Astrocyte (in vitro differentiated cells and primary cell): ENCODE measurements around the gene CCDC107. TPM values are rescaled to one million over a fixed set of nuclear protein-coding genes. Genes with fewer than 3 reads are reported as not detected.

ENCODE experiments used
- DNase-seq: peaks from one replicate; pipeline ENCODE4 v3.0.0-alpha.2; 2010; ENCODE audit warnings: low read depth
- FAIRE-seq: peaks from 2 replicates; lab custom pipeline; 2011; peaks lifted over from hg19 to GRCh38; lab: Jason Lieb, UNC
- H2AFZ ChIP-seq: 2 replicates; pipeline ENCODE4 v1.6.0; 2012; ENCODE audit warnings: low read depth, low read length, inconsistent platforms
- H3K27ac ChIP-seq: 2 replicates; pipeline ENCODE4 v1.5.1; 2011; ENCODE audit warnings: low read depth, low read length, inconsistent platforms
- H3K27me3 ChIP-seq: 2 replicates; pipeline ENCODE4 v1.6.0; 2011; ENCODE audit warnings: low read length, inconsistent platforms; ENCODE audit not compliant: insufficient read depth
- H3K36me3 ChIP-seq: 2 replicates; pipeline ENCODE4 v1.5.1; 2011; ENCODE audit warnings: low read length, inconsistent platforms; ENCODE audit not compliant: insufficient read depth
- H3K4me1 ChIP-seq: 2 replicates; pipeline ENCODE4 v1.5.1; 2011; ENCODE audit warnings: low read length, inconsistent platforms; ENCODE audit not compliant: insufficient read depth
- H3K4me2 ChIP-seq: 2 replicates; pipeline ENCODE4 v1.6.0; 2012; ENCODE audit warnings: low read length, inconsistent platforms
- H3K4me3 ChIP-seq: 2 replicates; pipeline ENCODE4 v1.5.1; 2011; ENCODE audit warnings: low read depth, mild to moderate bottlenecking, low read length, inconsistent platforms; ENCODE audit not compliant: insufficient read depth
- H3K79me2 ChIP-seq: 2 replicates; pipeline ENCODE4 v1.6.0; 2012; ENCODE audit warnings: mild to moderate bottlenecking, low read length, inconsistent platforms; ENCODE audit not compliant: insufficient read depth
- H3K9ac ChIP-seq: 2 replicates; pipeline ENCODE4 v1.6.0; 2012; ENCODE audit warnings: mild to moderate bottlenecking, low read length, inconsistent platforms
- H3K9me3 ChIP-seq: 2 replicates; pipeline ENCODE4 v1.5.1; 2012; ENCODE audit warnings: low read depth, mild to moderate bottlenecking, low read length, inconsistent platforms; ENCODE audit not compliant: insufficient read depth
- H4K20me1 ChIP-seq: 2 replicates; pipeline ENCODE4 v1.6.0; 2012; ENCODE audit warnings: low read length, inconsistent platforms; ENCODE audit not compliant: insufficient read depth
- H3K27ac Mint-ChIP-seq: one replicate; pipeline ENCODE4 v1.8.0; 2021; ENCODE audit warnings: mild to moderate bottlenecking, mixed read lengths; ENCODE audit not compliant: unreplicated experiment
- H3K27me3 Mint-ChIP-seq: one replicate; pipeline ENCODE4 v1.8.0; 2021; ENCODE audit warnings: low read depth, mixed read lengths; ENCODE audit not compliant: unreplicated experiment
- H3K36me3 Mint-ChIP-seq: one replicate; pipeline ENCODE4 v1.8.0; 2021; ENCODE audit warnings: low read depth, mixed read lengths; ENCODE audit not compliant: unreplicated experiment
- H3K4me1 Mint-ChIP-seq: one replicate; pipeline ENCODE4 v1.8.0; 2021; ENCODE audit warnings: low read depth, mixed read lengths; ENCODE audit not compliant: unreplicated experiment
- H3K4me3 Mint-ChIP-seq: one replicate; pipeline ENCODE4 v1.8.0; 2021; ENCODE audit warnings: mild to moderate bottlenecking, moderate library complexity, mixed read lengths; ENCODE audit not compliant: unreplicated experiment
- H3K9me3 Mint-ChIP-seq: one replicate; pipeline ENCODE4 v1.8.0; 2021; ENCODE audit warnings: mild to moderate bottlenecking, mixed read lengths; ENCODE audit not compliant: unreplicated experiment
- CTCF ChIP-seq: IDR thresholded peaks from 2 replicates; pipeline ENCODE4 v1.5.1; 2011; ENCODE audit warnings: low read depth, mild to moderate bottlenecking, inconsistent platforms, low read length, moderate library complexity; ENCODE audit not compliant: insufficient read depth
- EZH2 ChIP-seq: IDR thresholded peaks from 2 replicates; pipeline ENCODE4 v1.6.1; 2012; ENCODE audit warnings: mild to moderate bottlenecking, low read length, inconsistent platforms; ENCODE audit not compliant: insufficient read depth
- total RNA-seq: library from RNA; stranded (reverse); gene quantifications from 2 replicates; pipeline ENCODE4 v1.2.1, GENCODE V29; 2021

Gene CCDC107
- total RNA-seq, 1 donor from 2014 or later = 18.8 TPM

- Histone ChIP-seq H3K36me3 (no peaks in the 10 kb centered on the region), H3K79me2 (no peaks in the 10 kb centered on the region), H3K27ac (no peak overlapping the region), H3K4me3 (no peak overlapping the region), H3K27me3 (no peaks in the 10 kb centered on the region), H4K20me1 (no peaks in the 10 kb centered on the region), H2AFZ (no peak overlapping the region), H3K4me1 (no peaks in the 10 kb centered on the region), H3K9ac (no peak overlapping the region), H3K9me3 (no peaks in the 10 kb centered on the region), H3K4me2 (no peak overlapping the region)
- Mint-ChIP-seq H3K27ac (no peak overlapping the region), H3K4me3 (no peak overlapping the region), H3K4me1 (no peaks in the 10 kb centered on the region), H3K27me3 (peaks cover 6% of the 10 kb centered on the region), H3K36me3 (no peaks in the 10 kb centered on the region), H3K9me3 (no peaks in the 10 kb centered on the region)
- no peak for TF ChIP-seq EZH2
- no peak for TF ChIP-seq CTCF
- FAIRE-seq (no peak), DNase-seq (no peak)
These were observed 29.6 kb upstream of the CCDC107 start for GRCh38 chr9:35628389-35628991.

GRCh38 chr9:35629597-35629996, 28.5 kb upstream of the CCDC107 start:
- Mint-ChIP-seq H3K27ac (no peak overlapping the region), H3K4me3 (peak overlapping the region; percentile 34), H3K36me3 (no peaks in the 10 kb centered on the region), H3K9me3 (no peaks in the 10 kb centered on the region), H3K4me1 (no peaks in the 10 kb centered on the region), H3K27me3 (peaks cover 6% of the 10 kb centered on the region)
- Histone ChIP-seq H3K27ac (no peak overlapping the region), H3K36me3 (no peaks in the 10 kb centered on the region), H3K4me3 (no peak overlapping the region), H3K9me3 (no peaks in the 10 kb centered on the region), H3K4me1 (no peaks in the 10 kb centered on the region), H3K27me3 (no peaks in the 10 kb centered on the region), H3K79me2 (no peaks in the 10 kb centered on the region), H3K9ac (no peak overlapping the region), H4K20me1 (no peaks in the 10 kb centered on the region), H3K4me2 (no peak overlapping the region), H2AFZ (no peak overlapping the region)
- FAIRE-seq (no peak), DNase-seq (no peak)
- no peak for TF ChIP-seq CTCF
- TF ChIP-seq EZH2 = no peak

- Histone ChIP-seq H3K4me1 (no peaks in the 10 kb centered on the region), H3K4me3 (no peak overlapping the region), H3K9me3 (no peaks in the 10 kb centered on the region), H2AFZ (no peak overlapping the region), H3K4me2 (no peak overlapping the region), H3K36me3 (no peaks in the 10 kb centered on the region), H3K27me3 (no peaks in the 10 kb centered on the region), H3K9ac (no peak overlapping the region), H4K20me1 (no peaks in the 10 kb centered on the region), H3K79me2 (no peaks in the 10 kb centered on the region), H3K27ac (no peak overlapping the region)
- no peaks in the 10 kb centered on the region for H3K27me3 Mint-ChIP-seq
- no peak overlapping the region for H3K27ac Mint-ChIP-seq
- peaks cover 6% of the 10 kb centered on the region for H3K36me3 Mint-ChIP-seq
- peaks cover 7% of the 10 kb centered on the region for H3K4me1 Mint-ChIP-seq
- no peak overlapping the region for H3K4me3 Mint-ChIP-seq
- DNase-seq (no peak), FAIRE-seq (no peak)
- TF ChIP-seq CTCF (no peak), EZH2 (no peak)
- H3K9me3 Mint-ChIP-seq = peaks cover 3% of the 10 kb centered on the region
These were observed 22.4 kb upstream of the CCDC107 start for GRCh38 chr9:35635730-35636129.
